GM18907 (cell line): ENCODE measurements around the gene MAP2K5.
A peak's percentile ranks its signal among the peaks of the same experiment; 100 is the strongest.

Experiments used
- ATAC-seq: cut with Tn5 transposase; IDR thresholded peaks from one replicate; pipeline ENCODE4 v1.9.1; 2021; ENCODE audit warnings: mild to moderate bottlenecking, moderate library complexity; ENCODE audit not compliant: unreplicated experiment

The MAP2K5 gene

DNA sequence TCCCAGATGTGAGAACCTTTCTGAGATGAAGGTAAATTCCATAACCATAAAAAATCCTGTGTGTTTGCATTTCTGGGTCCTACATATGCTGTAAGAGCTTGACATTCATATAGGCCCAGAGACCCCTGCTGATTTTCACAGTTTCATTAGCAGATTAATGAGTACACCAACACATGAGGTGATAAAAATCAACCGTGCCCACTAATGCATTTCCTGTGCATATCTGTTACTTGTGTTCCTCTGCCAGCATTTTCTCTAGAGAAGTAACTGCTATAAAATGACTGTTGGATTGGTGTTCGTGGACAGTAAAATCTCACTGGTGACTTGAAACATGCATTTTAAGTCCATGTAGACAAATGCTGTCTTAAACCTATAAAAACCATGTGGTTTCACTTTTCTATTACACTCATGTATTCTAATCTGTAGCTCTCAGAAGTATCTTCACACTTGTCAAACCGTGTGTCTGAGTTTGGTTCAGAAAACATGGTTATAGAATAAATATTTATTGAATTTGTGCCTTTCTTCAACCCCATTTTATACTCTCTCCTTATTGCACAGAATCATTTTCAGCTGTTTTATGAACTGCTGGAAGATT is 14.6 kb downstream of the MAP2K5 start:
- no peak for ATAC-seq

DNA sequence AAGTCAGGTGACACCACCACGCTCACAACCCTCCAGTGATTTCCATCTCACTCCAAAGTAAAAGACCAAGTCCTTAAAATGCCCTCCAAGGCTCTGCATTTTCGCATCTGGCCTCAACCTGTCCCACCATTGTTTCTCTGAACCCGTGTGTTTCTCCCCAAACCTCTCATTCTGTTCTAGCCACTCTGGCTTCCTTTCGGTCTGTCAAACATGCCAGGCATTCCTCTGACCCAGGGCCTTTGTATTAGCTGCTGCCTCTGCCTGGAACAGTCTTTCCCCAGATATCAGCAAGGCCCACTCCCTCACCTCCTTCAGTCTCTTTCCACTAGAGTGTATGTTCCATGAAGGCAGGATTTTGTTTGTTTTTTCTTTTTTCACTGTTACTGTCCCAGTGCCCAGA is 16.0 kb downstream of the MAP2K5 start:
- ATAC-seq, result no peak

DNA sequence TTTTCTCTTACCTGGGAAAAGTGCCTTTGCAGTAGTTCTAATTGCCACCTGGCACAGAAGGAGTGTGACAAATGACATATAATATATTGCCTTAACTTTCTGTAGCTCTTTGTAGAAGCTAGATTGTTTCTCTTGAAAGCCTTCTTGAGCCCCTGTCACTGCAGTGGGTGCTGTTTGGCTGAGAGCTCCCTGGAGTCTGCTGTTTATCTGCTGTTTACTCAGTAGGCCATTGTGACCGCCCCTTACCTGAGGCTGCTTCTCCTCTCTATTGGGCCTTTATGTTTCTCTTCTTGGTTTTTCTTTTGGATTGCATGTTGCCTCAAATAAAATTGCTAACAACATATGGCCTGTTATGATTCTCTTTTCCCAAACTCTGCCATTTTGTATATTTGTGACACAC is 16.7 kb downstream of the MAP2K5 start:
- ATAC-seq, result no peak

DNA sequence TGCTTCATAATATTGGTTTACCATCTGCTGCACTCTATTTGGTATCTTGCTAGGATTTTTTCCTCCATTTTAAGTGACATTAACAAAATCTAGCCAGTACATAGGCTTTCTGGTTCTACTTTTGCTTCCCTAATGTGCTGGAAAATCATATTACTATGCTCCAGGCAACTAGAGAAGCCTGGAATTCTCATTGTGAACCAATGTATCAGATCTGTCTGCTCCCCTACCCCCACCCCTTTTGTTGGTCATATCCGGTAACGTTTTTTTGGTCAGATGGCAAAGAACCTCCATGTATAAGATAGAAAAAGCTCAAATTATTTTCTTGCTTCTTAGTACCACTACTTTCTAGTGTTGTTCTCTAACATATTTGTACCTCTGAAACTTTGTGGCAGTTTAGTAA is 17.1 kb downstream of the MAP2K5 start:
- no peak for ATAC-seq

DNA sequence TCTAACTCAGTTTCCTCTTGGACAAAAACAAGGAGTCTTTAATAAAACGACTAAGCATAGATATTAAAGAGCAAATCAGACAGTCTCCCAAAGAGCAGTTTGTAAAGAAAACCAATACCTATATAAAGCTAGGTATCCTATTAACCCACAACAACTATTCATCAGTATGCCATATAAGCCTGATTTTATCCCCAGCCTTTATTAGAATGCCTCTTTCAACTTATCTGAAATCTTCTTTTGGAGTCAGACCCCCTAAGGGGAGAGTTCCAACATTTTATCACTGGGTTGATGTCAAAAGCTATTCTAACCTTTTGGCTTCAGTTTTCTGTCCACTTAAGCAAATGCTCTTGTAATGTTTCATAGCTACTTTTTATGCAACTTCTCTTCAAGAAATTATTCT is 17.8 kb downstream of the MAP2K5 start:
- ATAC-seq, result no peak

DNA sequence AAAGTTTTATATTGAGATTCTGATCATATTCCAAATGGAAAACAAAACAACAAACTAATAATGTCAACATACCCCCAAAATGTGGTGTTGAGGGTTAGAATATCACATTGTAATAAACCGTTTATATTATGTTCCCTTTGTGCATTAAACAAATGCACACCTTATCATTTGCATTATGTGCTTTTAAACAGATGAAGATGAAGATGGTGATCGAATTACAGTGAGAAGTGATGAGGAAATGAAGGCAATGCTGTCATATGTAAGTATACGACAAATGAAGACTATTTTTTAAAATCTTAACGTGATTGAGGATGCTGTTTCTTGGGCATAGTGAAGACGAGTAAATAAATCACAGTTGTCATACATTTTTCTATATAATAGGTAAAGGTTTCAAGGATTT is 20.6 kb downstream of the MAP2K5 start:
- no peak for ATAC-seq

DNA sequence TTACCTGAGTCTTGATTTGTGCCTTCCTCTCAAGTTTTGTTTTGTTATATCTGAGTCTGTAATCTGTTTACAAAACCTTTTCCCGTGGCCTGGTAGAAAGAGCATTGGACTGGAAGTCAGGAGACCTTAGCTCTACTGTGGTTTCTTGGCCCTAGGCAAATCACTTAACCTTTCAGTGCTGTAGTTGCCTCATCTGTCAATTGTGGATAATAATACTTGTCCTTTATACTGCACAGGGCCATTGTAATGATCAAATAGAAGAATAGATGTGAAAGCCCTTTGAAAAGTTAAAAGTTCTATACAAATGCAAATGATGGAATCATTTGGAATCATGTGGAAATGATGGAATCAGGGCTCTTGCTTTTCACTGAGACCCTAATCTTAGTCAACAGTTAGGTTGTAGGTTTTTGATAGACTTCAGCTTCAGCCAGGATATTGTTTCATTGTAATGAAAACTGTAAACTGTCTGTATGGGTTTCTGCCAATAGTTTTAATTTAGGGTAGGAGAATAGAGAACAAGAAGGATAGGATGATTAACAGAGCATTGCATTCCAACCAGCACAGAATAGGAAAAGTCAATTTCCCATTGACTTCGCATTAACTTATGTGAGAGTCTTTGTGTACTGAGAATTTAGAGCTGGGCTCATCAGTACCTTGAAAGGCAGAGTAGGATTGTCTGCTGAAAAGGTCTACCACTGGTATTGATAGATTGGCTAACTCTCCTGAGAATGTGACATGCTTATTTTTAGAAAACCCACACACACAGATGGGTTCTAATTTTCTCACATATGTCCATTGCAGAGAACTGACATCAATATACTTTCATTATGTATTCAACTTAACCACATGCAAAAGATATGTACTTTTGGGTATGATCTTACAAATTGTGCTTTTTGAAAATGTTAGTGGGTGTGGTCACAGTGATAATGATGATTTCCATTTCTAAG is 21.8 kb downstream of the MAP2K5 start:
- peak; percentile 91 for ATAC-seq

DNA sequence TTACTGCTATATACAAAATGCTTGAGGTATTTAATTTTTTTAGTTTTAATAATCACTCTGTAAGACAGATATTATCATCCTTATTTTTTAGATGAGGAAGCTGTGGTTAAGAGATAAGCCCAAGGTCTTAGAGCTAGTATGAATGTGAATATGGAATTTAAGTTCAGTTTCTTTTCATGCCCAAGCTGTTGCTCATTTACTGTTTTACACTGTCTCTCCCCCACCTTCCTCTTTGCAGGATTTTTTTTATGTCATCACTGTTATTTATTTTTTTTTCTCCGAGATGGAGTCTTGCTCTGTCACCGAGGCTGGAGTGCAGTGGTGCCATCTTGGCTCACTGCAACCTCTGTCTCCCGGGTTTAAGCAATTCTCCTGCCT is 22.5 kb downstream of the MAP2K5 start:
- ATAC-seq, result peak; percentile 27

DNA sequence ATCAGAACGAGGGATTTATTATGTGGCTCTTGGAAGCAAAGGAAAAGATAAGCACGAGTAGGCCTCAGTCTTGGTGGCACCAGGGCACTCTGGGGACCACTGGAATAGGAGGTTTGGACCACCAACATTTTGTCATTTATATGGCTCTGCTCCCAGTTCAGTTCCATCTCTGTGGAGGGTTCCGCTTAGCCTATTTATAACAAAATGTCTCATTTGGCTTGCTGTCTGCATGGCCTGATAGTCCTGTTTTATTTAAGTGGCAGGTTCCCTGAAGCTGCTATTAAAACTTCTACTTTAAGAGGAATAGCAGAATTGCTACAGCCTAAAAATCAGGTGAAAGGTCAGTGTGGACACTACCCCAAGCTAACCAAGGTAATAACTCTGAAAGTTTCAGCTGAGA is 27.2 kb downstream of the MAP2K5 start:
- no peak for ATAC-seq

DNA sequence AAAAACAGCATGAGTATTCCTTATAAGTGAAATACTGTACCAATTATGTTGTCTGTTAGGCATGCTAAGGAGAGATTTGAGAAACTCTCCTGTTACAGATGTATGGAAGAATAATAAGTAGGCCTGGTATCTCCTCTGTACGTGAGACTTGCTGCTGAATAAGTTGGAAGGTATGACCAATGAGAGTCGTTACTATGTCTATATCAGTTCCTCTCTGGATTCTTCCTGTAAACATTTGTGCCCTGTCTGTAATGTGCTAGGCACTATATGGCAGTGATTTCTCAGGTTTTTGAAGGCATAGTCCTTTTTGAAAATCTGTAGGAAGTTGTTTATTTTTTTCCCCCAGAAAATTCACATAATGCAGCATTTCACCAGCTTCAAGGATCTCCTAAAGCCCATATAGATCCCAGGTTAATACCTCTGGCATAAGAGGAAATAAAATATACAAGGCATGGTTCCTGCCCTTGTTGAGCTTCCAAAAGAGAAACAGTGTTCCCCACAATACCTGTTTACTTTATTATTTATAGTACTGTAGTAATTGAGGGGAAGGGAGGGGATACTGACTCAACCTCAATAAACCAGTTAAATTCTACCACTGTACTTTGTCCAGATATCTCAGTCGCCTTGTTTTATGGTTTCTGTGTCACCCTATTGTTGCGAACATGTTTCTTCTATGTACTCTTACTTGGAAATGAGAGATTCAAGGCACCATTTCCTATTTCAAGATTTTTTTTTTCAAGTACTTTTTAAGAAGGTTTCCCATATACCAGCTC is 28.6 kb downstream of the MAP2K5 start:
- no peak for ATAC-seq

DNA sequence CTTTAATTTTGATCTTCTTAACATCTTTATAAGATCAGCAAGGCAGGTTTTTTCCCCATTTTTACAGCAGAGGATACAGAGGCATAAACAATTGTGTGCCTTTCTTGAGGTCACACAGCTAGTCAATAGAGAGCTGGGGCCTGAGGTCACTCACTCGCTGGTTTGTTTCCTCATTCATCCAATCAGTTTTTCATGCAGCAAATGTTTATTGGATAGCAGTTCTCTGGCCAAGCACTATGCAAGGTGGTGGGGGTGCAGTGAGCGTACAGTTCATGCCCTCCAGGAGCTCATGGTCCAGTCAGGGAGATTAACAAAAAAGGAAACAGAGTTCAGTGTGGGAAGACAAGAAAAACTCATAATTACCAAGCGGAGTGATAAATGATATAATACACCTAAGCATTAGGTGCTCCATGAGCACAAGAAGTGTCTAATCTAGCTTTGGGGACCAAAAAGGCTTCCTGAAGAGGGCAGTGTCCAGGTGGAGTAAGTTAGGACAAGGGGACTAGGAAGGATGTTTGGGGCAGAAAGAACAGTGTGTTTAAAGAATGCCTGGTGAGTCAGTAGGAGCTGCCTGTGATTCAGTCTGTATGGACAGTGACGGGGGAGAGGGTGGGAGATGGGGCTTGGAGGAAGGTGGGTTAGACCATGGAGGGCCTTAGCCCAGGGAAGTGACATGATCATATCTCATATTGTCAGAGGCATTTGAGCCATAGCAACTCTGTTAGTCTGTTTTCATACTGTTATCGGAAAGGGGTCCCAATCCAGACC is 29.3 kb downstream of the MAP2K5 start:
- no peak for ATAC-seq

DNA sequence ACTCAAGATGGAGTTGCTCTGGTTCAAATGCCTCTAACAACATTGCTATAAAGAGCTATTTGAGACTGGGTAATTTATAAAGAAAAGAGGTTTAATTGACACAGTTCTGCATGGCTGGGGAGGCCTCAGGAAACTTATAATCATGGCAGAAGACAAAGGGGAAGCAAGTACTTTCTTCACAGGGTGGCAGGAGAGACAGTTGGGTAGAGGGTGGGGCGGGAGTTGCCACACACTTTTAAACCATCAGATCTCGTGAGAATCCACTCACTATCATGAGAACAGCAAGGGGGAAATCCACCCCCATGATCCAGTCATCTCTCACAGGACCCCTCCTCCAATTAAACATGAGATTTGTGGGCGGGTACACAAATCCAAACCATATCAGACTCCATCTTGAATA is 30.7 kb downstream of the MAP2K5 start:
- ATAC-seq, result no peak

DNA sequence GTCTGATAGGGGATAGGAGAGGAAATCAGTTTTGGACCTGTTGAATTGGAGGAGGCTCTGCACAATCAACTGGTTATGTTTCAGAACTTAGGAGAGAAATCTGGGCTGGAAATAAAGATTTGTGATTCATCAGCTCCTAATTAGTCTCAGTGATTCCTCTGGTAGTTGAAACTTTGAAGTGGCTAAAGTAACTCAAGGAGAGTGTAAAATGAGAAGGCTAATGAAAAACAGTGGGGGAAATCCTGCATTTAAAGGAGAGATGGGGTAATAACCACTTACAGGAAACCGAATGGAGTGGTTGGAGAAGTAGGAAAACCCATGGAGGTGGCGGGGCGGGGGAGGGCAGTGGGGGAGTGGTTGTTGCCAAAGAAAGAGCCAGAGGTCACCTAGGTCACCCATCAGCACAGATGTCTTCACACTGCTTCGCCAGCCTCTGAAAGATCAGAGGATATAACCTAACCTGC is 32.6 kb downstream of the MAP2K5 start:
- no peak for ATAC-seq

DNA sequence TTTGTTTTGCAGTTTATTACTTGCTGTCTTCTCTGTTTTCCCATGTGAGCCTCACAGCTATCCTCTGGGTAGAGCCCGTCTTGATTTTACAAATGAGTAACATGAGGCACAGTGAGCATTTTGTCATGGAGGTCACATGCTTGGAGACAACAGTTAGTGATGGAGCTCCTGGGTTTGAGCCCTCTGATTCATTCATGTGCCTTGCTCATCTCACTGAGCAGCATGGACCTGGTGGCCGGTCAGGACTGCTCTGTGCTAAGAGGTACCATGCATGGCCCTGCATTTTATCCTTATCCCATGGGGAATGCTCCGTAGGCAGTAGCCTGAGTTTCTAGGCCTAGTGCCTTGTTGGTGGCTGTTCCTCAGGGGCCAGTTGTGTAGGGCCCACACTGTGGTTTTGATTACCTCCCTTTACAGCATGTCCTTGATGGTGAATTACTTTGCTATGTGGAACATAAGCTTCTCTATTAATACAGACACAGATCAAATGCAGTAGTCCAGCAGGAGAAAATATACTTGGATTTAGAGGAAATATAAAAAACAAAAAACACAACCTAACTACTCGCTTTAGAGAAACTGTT is 35.6 kb downstream of the MAP2K5 start:
- ATAC-seq, result no peak

DNA sequence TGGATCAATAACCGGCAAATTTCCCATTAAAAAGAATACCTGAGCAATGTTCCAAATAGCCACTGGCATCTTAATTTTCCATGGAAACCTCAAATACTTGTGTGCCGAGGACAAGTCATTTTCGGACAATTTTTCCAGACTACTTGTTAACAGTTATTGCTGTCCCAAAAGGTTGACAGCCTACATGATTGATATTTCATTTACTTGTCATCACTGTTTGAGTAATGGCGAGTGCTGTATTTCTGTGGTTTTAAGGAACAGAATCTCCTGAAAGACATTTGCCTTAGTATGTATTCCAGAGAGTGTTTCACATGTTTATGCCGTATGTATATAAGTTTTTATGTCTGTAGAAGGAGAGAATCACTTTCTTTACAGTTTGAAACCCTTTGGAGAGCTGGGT is 36.7 kb downstream of the MAP2K5 start:
- no peak for ATAC-seq

DNA sequence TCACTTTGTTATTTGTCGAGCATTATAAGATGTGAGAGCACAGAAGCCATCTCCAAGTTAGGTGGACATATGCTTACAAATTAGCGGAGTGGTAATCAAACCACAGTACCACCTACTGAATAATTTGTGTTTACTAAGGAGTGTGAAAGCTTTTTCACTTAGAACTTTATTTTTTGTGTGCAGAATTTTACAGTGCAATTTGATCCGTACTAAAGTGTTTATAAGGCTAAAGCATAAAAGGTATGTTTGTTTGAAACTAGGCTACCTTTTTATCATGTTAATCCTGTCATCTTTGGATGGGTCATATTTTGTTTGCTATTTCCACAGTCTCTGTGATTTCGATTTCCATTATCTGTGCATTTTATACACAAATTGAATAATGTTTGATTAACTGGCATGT is 37.5 kb downstream of the MAP2K5 start:
- no peak for ATAC-seq

DNA sequence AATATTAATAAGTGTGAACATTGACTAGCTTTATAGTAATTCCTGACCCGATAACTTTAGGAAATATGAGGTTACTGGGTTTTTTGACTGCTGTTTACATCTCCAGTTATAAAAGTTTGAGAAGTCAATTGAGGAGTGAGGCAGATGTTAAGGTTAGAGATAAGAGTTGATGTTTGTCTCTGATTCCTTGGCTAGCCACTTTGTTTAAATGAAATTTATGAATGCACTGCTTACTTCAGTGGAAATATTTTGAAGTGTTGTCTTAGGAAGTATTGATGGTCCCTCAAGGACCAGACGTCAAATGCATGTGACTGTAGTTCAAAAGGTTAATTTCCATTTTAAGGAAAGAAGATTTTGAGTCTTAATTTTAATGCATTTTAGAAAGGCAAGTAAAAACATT is 41.7 kb downstream of the MAP2K5 start:
- no peak for ATAC-seq

DNA sequence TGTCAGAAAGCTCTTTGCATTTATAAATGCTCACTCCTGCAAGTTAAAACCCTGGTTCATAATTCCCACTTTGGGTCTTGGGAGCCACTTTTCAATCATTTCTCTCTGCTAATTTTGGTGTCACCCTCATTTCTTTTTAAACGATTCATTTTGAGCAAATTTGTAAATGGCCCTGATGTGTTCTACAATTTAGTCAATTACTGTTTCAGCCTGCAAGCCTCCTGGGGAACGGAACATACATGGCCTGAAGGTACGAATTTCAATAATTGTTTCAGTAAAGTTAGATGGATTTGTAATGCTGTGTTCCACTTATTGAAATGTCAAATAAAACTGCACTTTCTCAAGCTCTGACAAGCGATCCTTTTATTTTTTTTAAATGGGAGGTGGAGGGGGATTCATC is 43.2 kb downstream of the MAP2K5 start:
- no peak for ATAC-seq

DNA sequence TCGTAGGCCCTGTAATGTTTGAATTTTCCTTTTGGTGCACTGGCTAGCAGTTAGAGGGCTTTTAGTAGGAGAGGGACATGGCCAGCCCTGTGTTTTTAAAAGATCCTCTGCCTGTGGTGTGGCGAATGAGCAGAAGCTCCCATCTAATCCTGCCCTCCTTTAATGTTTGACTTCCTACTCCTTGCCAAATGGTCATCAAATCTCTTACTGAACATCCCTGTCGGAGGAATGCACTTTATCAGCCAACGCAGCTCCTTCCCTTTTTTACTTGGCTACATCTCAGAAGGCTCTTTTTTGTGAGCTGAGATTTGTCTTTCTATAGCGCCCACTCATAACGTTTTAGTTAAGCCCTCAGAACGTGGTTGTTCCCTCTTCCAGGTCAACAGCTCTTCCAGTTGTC is 44.8 kb downstream of the MAP2K5 start:
- ATAC-seq, result no peak

DNA sequence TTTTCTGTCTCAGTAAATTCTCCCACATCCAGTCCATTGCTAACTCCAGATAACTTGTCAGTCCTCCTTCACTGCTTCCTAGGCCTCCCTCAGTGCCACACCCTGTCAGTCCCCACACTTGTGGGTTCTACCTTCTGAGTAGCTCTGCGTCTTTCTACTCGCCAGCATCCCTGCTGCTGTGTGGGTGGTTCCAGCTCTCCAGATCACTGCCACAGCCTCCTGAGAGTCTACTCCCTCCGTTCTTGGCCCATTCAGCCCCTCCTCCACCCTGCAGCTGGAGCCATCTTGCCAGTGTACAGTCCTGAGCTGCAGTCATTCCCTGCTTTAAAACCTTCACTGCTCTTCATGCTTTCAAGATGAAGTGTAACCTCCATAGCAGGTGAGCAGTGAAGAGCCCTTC is 45.3 kb downstream of the MAP2K5 start:
- no peak for ATAC-seq

DNA sequence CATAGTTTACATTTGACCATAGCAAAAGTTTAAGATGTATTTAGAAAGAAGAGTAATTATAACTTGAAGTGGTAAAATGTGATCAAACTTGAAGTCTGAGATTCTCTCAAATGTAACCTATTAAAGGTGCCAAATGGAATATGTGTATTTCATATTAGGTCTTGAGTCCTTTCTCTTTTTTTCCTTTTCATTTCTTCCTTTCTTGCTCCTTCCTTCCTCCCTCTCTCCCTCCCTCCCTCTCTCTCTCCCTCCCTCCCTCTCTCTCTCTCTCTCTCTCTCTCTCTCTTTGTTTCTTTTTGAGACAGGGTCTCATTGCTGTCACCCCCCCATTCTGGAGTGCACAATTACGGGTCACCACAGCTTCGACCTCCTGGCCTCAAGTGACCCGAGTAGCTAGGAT is 47.7 kb downstream of the MAP2K5 start:
- ATAC-seq, result no peak
